Measurements from ENCODE around the gene CHAMP1. TPM values are rescaled to one million over a fixed set of nuclear protein-coding genes. Genes with fewer than 3 reads are reported as not detected.

Gene CHAMP1
- total and polyA plus RNA-seq, 2 of the 13 experiments (the other 11 are each of a cell fraction or from before 2014, with no cell fraction given), result 8.4 to 9.7 TPM

GRCh38 chr13:114281351-114282040, 32.8 kb upstream of the CHAMP1 start, which contains the start of gene UPF3A (continued):
- TF ChIP-seq SMYD3 (CRISPR knock-in tag; IDR thresholded peaks at IDR 0.05) (no peak), EEA1 (CRISPR knock-in tag; IDR thresholded peaks at IDR 0.05; ENCODE audit: borderline replicate concordance) (0 out of 2 replicates have a peak, but pooled peaks have one; percentile 40), MLX (CRISPR knock-in tag; IDR thresholded peaks at IDR 0.05) (peak; percentile 50; the same call in 1 of the 2 replicates), ZNF792 (CRISPR knock-in tag; IDR thresholded peaks at IDR 0.05) (peak; percentile 68), NONO (IDR thresholded peaks at IDR 0.05) (no peak), NONO (CRISPR knock-in tag; conservative IDR thresholded peaks at IDR 0.05) (peak; percentile 90), SRF (IDR thresholded peaks at IDR 0.05; ENCODE audit: low read depth, low read length) (no peak), ZFP36 (IDR thresholded peaks at IDR 0.05; ENCODE audit: borderline replicate concordance, low read depth, low read length, partially characterized antibody) (no peak), ZFP62 (CRISPR knock-in tag; IDR thresholded peaks at IDR 0.05) (no peak), ERF (CRISPR knock-in tag; IDR thresholded peaks at IDR 0.05) (no peak; the same call in 1 of the 2 replicates), GABPB1 (CRISPR knock-in tag; IDR thresholded peaks at IDR 0.05) (peak; percentile 87), RERE (CRISPR knock-in tag; IDR thresholded peaks at IDR 0.05; ENCODE audit: low read depth) (no peak; the same call in 1 of the 2 replicates), NAIF1 (CRISPR knock-in tag; IDR thresholded peaks at IDR 0.05; ENCODE audit: borderline replicate concordance) (no peak), ISL2 (CRISPR knock-in tag; IDR thresholded peaks at IDR 0.05) (no peak; the same call in 1 of the 2 replicates), KDM5A (IDR thresholded peaks at IDR 0.05; ENCODE audit: borderline replicate concordance, low read length) (peak; percentile 76; the same call in 1 of the 2 replicates), IKZF4 (CRISPR knock-in tag; IDR thresholded peaks at IDR 0.05; ENCODE audit: borderline replicate concordance, low read depth, not compliant biosample characterization) (peak; percentile 36), ZNF292 (CRISPR knock-in tag; IDR thresholded peaks at IDR 0.05; ENCODE audit: borderline replicate concordance, low read depth) (no peak), TRIM24 (CRISPR knock-in tag; IDR thresholded peaks at IDR 0.05) (no peak)
- TF ChIP-seq, protein P1, sequence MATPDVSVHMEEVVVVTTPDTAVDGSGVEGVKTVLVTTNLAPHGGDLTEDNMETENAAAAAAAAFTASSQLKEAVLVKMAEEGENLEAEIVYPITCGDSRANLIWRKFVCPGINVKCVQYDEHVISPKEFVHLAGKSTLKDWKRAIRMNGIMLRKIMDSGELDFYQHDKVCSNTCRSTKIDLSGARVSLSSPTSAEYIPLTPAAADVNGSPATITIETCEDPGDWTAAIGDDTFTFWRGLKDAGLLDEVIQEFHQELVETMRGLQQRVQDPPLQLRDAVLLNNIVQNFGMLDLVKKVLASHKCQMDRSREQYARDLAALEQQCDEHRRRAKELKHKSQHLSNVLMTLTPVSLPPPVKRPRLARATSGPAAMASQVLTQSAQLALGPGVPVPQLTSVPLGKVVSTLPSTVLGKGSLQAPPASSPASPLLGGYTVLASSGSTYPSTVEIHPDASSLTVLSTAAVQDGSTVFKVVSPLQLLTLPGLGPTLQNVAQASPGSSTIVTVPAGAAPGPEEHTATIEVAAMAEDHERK (CRISPR knock-in tag; IDR thresholded peaks at IDR 0.05; ENCODE audit: low read depth), result no peak
- TF ChIP-seq, protein P2, sequence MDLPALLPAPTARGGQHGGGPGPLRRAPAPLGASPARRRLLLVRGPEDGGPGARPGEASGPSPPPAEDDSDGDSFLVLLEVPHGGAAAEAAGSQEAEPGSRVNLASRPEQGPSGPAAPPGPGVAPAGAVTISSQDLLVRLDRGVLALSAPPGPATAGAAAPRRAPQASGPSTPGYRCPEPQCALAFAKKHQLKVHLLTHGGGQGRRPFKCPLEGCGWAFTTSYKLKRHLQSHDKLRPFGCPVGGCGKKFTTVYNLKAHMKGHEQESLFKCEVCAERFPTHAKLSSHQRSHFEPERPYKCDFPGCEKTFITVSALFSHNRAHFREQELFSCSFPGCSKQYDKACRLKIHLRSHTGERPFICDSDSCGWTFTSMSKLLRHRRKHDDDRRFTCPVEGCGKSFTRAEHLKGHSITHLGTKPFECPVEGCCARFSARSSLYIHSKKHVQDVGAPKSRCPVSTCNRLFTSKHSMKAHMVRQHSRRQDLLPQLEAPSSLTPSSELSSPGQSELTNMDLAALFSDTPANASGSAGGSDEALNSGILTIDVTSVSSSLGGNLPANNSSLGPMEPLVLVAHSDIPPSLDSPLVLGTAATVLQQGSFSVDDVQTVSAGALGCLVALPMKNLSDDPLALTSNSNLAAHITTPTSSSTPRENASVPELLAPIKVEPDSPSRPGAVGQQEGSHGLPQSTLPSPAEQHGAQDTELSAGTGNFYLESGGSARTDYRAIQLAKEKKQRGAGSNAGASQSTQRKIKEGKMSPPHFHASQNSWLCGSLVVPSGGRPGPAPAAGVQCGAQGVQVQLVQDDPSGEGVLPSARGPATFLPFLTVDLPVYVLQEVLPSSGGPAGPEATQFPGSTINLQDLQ (CRISPR knock-in tag; IDR thresholded peaks at IDR 0.05), result no peak
